ENCODE data around the gene CPVL.

Gene CPVL

GRCh38 chr7:28960071-28960840, 186.1 kb downstream of the CPVL start:
- no peak for DNase-seq

DNA sequence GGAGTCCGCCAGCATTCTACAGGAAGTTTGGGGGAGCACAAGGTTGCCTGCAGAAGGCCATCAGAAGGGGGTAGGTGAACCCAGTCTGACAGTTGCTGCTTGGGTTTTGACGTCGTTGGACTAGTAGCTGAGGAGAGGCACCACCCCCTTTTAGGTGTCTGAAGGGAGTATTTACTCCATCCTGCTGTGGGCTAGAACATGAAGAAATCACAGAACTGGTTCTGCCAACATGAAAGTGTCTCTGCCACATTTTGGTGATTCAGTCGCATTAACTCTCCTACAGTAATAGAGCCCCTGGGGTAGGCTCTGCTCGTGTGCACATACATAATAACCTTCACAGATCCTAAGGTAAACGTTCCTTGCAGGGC, 187.4 kb downstream of the CPVL start:
- no peak for DNase-seq

- peak; percentile 30 to 80 for DNase-seq
Measured at GRCh38 chr7:28958235-28958979, 187.9 kb downstream of the CPVL start, which contains the start of gene TRIL. Gene TRIL (minus strand): TSS chr7:28958330. CDS start chr7:28958046, 284 bp downstream.

GRCh38 chr7:28957751-28958234, 188.5 kb downstream of the CPVL start:
- peak in 1 of 2 donors; percentile 52 for DNase-seq

GRCh38 chr7:28957064-28957750, 189.1 kb downstream of the CPVL start:
- DNase-seq: no peak

- DNase-seq: no peak
Measured at GRCh38 chr7:28956608-28957063, 189.7 kb downstream of the CPVL start.

GRCh38 chr7:28955718-28956607, 190.4 kb downstream of the CPVL start:
- peak; percentile 18 to 26 for DNase-seq

DNA sequence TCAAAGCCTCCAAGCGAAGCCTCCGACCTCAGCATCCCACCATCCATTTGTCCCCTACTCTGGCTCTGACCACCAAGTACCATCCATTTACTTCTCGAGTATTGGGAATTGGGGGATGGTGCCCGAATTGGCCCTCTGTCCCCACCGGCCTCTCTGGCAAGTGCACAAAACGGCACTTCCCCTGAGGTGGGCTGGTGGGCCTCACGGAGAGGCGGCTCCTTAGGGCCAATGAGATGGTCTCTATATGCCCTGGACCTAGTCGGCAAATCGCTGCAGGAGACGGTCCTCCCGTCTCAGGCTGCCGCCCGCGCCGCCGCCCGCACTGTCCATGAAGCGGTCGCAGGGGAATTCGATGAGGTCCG, 191.0 kb downstream of the CPVL start:
- DNase-seq: no peak

DNA sequence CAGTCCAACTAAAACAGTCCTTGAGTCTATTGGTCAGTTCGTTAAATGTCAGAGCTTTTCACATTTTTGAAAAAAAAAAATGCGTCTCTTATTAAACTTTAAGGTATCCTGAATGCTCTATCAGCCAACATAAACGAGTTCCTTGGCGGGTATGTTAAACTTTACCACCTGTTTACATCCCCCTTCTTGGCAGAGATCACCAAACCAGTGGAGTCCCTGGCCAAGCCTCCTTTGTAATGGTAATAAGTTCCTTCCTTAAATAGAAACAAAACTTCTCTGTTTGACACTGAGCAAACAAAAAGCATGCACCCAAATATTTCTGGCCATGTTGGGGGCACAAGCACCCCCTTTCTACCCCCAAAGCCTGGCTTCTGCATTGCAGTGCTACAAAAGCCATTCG, 191.4 kb downstream of the CPVL start:
- DNase-seq: peak in 1 of 2 donors; percentile 6

DNA sequence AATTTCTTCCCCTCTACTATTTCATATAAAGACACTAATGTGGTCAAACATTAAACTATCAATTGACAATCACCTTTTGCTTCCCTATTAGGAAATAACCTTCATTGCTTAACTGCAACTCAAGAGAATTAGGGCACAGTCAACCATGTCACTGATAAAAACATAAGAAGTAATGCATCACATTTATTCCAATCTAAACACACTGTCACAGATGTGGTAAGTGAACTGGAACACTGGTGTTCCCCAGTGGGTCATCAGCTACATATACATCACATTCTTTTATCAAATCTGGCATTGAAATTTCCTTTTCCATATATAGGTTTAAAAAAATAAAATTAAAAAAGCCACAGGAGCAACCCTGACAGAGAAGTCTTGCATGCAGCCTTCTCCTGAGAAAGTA, 191.9 kb downstream of the CPVL start:
- DNase-seq: no peak

- DNase-seq: no peak
Measured at GRCh38 chr7:28953633-28954032, 192.7 kb downstream of the CPVL start.

All from hippocampal formation (tissue), 2 donors.